ENCODE results near the gene GPR45.

Gene GPR45

DNA sequence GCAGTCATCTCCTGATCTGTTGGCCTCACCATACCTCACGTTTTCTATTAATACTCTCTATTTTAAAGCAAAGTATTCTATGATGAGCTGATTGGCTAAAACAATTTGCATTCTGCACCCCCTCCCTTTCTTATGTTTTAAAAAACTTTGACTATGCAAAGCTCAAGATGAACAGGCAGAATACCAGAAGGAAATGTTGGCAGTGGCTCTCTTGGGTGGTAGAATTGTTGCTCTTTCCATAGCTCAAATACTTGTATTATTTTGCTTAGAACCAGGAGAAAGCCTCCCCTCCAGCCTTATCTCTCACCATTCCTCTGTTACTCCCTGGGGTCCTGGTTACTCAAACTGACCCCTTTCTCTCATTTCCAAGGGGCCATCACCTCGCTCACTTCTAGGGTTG is 14.4 kb downstream of the GPR45 start:
- no peak for DNase-seq

DNA sequence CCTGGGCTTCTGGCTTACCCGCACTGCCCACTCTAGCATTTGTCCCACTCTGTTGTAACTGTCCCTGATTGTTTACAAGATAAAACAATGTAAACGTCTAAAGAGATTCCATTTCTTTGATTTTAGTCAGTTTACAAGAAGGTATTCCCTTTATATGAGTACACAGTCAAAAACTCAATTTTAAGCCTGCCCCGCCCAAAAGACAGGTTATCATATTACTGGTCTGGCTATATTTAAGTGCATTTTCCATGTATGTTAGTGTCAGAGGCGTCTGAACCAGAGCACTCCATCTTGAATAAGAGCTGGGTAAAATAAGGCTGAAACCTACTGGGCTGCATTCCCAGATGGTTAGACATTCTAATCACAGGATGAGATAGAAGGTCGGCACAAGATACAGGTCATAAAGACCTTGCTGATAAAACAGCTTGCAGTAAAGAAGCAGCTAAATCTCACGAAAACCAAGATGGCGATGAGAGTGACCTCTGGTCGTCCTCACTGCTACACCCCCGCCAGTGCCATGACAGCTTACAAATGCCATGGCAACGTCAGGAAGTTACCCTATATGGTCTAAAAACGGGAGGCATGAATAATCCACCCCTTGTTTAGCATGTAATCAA is 15.0 kb downstream of the GPR45 start:
- no peak for DNase-seq

DNA sequence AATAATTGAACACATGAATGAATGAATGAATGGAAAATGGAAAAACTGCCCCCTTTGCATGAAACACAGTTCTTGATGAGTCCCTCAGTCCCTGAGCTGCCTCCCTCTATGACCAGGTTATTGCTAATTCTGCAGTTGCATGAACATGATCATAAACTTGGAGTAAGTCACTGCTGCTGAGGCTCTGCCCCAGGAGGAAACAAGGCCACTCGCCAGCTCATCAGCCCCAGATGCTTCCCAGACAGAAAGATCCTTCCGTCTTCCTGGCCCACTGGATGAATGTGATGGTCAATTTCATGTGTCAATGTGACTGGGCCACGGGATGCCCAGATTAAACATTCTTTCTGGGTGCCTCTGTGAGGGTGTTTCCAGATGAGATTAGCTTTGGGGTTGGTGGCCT is 16.4 kb downstream of the GPR45 start:
- no peak for DNase-seq

DNA sequence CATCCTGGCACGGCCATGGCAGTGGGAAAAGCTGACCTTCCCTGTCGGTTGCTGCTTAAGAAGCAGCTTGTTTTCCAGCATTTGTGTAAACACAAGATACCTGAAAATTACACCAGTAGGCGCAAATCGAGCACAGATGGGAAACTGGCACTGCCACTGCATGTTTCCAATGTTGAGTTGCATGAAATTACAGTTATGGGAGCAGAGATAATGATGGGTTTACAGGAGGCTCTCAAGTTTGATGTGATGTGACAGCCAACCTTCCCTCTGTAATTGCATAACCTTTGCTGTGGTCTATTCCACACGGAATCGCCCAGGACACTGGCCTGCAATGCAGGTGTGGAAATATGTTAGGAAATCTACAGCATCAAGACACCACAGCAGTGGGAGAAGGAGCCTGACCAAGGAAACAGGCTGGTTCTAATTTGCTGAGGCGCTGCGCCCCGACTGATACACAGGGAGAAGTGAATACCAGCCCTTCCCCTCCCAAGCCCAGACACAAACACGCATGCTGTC is 17.4 kb downstream of the GPR45 start:
- DNase-seq: no peak

DNA sequence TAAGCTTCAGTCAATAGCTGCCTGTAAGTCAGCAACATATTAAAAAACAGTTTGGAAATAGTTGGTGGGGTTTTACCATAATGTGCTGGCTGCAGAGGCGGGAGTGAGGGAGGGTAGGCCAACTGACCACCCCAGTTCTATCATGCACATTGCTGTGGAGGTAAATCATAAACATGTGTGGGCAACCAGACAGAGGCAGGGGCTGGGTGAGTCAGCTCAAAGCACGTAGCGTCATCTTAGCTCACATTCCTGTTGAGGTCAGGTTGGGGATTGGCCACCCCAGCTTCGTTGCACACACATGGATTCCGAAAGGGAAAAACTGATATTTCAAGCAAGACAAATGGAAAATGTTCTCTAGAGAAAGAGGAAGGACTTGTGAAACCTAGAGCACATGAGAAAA is 19.5 kb downstream of the GPR45 start:
- no peak for DNase-seq

DNA sequence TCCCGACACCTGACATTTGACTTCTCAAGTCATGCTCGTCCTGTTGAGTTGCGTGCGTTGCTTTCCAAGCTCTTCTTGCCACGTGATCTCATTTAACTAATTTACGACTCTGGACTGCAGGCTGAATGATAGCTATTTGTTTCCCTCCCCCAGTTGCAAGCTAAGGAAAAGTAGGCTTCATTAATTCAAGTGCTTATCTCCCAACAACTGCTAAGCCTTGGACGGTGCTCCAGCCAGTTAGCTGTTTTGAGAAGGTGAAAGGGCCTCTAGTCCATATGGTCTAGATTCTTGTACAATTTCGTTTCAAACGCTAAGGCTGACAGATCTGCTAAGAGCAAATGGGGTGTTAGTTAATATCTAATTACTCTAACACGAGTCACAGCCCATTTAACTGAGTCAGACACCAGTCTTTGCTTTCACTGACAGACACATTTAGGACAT is 21.1 kb downstream of the GPR45 start:
- no peak for DNase-seq

DNA sequence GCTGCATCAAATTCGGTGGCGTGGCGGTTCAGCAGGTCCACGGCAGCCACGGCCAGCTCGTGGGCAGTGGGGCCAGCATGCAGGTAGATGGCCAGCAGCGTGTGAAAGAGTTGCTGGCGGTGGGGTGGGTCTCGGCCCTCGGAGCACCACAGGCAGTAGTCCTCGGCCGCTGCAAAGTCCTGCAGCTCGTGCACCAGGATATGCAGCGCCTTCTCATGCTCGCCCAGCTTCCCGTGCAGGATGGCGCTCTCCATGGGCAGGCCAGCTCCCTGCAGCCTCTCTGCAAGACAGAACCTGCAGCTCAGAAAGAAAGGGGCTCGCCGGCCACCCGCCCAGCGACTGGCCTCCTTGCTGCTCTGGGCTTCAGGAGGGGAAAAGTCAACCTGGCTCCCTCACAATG is 27.9 kb downstream of the GPR45 start:
- DNase-seq: no peak

DNA sequence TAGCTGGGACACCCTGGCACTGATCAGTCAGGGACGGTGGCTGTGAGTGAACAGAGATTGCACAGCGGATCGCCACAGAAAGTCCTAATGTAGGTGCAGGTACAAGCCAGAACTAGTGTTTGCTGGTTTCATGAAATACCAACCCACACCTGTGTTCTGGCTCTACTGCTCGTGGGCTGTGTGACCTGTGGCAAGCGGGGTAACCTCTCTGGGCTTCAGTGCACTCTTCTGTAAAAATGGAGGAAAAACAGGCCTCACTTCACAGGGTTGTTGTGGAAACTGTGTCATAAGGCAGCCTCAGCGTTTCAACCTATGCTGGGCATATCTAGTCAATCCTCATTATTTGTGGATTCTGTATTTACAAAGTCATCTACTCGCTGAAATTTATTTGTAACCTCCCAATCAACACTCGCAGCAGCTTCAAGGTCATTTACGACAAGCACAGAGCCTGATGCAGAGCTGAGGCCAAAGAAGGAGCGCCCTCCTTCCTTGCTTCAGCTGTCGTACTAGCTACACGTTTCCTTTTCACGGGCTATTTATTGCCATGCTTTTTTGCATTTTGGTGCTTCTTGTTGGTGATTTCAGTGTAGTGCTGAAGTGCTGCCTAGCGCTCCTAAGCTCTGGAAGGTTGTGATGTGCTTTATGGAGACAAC is 30.0 kb downstream of the GPR45 start:
- DNase-seq: no peak

DNA sequence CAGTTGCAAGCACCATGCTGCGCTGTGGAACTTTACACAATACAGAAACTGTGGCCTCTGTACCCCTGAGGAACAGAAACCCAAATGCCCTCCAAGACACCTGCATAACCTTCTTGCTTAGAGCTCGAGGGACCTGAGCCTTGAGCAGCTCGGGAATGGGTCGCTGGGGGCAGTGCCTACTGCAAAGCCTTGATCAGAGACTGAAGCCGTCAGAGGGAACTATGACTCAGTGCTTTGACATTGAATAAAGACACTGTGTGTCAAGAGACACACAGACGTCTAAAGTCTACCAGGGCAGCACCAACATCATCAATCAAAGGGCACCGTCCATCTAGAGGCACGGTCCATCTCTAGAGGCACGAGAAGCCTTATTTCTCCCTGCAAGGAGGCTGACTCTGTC is 30.6 kb downstream of the GPR45 start:
- no peak for DNase-seq

DNA sequence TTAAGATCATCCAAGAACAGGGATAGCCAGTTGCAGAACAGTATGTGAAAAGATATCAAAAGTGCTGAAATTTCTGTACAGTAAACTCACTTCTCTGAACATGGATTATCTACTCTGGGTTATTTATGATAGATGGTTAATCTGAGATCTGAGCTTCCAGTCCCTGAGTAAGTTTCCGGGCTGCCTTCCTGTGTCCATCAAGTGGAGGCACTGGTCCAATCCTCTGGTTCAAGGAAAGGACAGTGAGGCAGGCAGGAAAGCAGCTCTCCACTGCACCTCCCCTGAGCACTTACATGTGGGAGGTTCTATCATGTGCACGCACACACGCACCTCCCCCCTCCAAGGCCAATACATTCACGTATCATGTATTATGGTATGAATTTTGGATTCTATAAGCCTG is 32.5 kb downstream of the GPR45 start:
- DNase-seq: no peak

DNA sequence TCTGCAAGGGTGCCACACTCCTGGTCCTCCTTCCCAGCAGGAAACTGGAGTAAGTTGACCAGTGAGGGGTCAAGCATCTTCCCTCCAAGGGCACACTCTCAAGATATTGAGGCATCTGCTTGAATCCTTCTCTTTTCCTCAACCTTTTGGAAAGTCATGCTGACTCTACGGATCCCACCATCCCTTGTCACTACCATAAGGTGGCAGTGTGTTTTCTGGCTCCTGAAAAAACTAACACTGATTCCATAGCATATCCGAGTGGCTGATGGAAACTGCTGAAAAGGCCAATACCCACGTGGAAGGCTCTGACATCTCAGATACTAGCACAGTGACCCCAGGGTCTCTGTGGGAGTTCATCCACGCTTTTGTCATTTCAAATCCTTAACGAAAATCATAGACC is 37.1 kb downstream of the GPR45 start:
- DNase-seq: no peak

DNA sequence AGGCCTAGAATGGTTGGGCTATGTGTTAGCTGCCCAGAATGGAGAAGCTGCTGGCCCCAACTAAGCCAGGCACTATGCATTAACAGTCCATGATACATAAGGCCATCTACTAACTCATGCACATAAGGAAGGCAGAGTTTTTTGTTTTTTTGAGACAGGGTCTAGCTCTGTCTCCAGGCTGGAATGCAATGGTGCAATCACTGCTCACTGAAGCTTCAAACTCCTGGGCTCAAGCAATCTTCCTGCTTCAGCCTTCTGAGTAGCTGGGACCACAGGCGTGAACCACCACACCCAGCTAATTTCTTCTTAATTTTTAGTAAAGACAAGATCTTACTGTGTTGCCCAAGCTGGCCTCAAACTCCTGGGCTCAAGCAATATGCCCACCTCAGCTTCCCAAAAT is 37.6 kb downstream of the GPR45 start:
- DNase-seq: no peak

DNA sequence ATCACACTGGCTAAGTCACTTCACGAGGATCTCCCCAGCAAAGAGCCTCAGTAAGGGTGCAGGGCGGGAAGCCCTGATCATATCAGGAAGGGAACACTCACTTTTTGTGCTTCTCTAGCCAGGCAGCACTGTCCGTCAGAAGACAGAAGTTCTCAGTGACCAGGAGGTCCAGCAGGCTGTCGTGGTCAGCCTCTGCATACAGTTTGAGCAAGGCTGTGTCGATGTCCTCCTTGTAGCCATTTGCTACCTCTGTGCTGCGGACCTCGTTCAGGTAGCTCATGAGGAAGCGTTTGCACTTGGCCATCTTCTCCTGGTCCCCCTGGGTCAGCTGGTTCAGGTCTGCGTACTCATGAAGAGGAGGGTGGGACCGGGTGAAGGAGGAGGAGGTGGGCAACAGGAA is 38.7 kb downstream of the GPR45 start:
- DNase-seq: no peak

DNA sequence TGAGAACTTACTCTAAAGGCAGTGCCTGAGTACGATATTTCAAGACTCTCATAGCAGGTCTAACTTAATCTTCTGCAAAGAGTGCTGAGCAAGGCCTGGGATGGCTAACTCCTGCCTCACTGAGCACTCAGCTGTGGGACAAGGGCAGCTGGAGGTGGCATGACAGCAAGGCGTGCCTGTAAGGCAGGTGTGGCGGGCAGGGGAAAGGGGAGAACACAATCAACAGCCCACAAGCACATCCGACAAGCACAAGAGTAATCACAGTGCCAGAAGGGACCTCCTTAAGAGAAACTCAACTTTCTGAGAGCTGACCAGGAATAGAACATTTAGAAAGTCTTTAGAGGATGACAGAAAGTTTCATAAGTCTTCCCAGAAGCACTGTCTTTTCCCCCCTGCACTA is 42.0 kb downstream of the GPR45 start:
- no peak for DNase-seq

DNA sequence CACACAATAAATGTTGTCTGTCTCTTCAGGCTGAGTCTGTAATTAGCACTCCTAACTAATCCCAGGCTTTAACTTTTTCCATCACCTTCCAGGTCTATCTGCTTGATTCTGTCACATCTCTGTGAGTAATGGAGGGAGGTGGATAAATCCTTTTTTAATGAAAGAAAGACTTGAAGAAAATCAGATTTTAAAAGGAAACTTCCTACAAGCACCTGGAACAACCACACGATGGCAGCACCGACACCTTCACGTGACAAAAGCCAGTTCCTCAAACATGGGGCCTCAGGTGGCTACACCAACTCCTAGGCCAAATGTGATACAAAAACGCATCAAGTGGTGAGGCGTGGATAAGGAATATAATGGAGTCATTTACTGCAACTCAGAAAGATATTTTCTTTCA is 46.1 kb downstream of the GPR45 start:
- DNase-seq: no peak

DNA sequence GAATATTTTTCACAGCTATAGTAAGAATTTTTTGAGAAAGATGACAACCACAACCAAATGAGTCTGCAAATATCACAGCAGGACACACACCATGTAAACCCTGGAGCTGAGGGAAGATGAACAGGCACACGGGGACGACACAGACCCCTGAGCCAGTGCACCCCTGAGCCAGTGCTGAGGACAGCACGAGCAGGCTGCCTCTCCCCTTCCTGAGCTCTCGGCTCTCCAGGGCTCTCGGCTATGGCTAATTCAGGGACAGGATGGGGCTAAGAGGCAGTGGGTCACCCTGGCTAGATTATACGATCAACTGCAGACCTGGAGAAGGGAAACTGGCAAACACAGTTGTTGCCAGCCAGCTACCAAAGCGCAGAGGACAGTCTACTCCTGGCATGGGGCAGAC is 46.6 kb downstream of the GPR45 start:
- DNase-seq: no peak

DNA sequence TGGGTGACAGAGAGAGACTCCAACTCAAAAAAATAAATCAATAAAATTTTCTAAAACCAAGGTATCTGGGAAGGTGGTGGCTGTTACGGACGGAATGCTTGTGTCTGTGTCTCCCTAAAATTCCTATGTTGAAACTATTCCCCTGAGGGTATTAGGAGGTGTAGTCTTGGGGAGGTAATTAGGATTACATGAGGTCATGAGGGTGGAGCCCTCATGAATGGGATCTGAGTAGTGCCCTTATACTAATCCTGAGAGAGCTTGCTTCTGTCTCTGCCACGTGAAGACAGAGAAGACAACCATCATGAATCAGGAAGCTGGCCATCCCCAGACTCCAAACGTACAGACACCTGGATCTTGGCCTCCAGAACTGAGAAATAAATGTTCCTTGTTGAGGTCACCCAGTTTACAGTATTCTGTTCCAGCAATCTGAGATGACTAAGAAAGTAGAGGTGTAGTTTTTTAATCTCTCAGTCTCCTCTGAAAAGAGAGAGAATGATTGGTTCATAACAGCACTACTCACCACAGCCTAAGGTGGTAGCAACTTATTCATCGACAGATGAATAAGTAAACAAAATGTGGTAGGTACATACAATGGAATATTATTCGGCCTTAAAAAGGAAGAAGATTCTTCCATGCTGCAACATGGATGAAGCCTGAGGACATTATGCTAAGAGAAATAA is 49.6 kb downstream of the GPR45 start:
- DNase-seq: no peak

DNA sequence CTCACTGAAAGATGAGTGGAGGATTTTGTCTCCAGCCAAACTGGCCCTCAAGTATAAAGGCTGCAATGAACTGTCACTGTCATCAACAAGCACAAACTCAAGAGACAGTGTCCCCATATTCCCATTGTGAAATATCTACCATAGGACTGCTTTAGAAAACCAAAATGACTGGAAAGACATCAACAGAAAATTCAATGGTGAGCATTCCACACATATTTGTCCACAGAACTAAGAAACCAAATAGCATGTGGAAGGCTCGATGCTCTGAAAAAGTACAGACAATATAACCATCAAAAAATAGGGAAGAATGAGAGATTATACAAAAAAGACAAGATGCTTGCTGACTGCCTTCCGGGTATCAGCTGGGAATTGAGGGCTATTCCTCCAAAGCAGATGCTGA is 50.4 kb downstream of the GPR45 start:
- DNase-seq: no peak

Data from NCI-H187 treated with DMSO at 0.1 percent for 48 hours (cell line).